Stimulated activated CD4-positive, alpha-beta T cell treated with anti-CD3 and anti-CD28 coated beads, TNF-alpha, amount 100 ng/mL, for 24 hours (primary cell): ENCODE results near the gene PPEF1.
"Not testable (repeated sequence)": the region's sequence is repeated elsewhere in the genome, so short reads cannot be mapped to it uniquely, and the experiment has no call there.

Experiments
- DNase-seq, 3 experiments: peaks; one replicate each; pipeline ENCODE4 v3.0.0-alpha.2; 2020; ENCODE audit warnings: low read depth in 3 of 3

The PPEF1 gene

DNA sequence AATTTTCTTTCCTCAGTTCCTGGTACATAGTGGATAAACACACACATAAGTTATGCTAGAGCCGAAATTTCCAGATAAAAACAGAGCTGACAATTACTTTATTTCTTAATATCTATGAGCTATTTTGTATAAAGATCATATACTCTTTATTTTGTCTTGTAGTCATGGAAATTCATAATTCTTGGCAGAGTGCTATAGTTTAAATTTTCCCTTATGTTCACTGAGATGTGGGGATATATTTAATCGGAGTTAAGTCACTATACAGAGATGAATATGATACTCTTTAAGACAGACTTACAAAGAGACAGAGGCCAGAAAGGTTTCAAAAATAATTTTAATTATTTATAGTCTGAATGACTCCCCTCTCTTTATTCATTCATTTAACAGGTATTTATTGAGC, 89.7 kb downstream of the PPEF1 start:
- no peak for DNase-seq

DNA sequence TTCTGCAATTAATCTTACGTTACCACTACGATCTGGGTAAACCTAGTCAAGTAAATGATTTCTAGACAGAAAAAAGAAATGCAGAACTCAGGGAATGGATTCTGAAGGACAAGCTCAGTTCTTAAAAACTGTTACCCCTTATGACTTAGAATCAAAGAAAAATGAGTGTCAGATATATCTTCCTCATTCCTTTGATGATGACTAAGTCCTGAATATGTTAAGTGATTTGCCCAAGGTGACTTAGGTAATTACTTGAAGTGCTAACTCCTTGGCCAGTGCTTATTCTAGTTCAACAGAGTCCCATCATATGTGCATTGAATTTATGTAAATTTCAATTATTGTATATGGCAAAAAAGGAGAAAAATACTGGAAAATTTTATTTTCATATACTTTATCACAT, 92.5 kb downstream of the PPEF1 start:
- no peak for DNase-seq

DNA sequence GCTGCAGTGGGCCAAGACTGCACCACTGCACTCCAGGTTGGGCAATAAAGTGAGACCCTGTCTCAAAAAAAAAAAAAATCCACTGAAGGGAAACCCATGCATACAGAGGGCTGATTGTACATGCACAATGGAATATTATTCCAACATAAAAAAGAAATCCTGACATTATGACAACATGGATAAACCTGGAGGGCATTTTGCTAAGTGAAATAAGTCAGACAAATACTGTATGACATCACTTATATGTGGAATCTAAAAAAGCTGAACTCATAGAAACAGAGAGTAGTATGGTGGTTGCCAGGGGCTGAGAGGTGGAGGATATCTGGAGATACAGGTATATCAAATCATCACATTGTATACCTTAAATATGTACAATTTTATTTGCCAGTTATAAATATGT, 102.2 kb downstream of the PPEF1 start:
- DNase-seq = no peak

DNA sequence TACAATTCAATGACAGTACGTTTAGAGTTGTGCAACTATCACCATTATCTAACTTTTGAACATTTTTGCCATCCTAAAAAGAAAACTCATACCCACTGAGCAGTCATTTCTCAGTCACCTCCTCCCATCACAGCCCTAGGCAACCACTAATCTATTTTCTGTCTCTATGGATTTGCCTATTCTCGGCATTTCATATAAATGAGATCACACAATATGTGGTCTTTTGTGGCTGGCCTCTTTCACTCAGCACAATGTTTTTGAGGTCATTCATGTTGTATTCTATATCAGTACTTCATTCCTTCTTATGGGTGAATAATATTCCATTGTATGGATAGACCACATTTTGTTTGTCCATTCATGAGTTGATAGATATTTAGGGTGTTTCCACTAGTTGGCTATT, 103.0 kb downstream of the PPEF1 start:
- no peak for DNase-seq

DNA sequence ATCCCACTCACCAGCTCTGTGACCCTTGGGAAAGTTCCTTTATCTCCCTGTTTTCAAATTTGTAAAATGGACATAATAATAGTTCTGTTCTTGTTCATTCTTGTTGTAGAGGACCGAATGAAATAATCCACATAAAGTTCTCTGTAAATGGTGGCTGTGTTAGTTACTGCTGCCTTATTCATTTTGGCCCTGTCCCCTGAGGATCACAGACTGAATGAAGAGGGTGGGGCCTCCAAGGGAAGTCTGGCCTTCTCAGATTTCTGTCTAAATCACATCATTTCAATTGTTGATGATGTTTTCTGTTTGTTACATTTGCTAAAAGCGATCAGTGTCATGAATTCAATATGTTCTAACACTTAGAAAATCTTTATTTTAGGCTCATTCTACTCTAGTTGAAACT, 117.9 kb downstream of the PPEF1 start:
- no peak for DNase-seq

DNA sequence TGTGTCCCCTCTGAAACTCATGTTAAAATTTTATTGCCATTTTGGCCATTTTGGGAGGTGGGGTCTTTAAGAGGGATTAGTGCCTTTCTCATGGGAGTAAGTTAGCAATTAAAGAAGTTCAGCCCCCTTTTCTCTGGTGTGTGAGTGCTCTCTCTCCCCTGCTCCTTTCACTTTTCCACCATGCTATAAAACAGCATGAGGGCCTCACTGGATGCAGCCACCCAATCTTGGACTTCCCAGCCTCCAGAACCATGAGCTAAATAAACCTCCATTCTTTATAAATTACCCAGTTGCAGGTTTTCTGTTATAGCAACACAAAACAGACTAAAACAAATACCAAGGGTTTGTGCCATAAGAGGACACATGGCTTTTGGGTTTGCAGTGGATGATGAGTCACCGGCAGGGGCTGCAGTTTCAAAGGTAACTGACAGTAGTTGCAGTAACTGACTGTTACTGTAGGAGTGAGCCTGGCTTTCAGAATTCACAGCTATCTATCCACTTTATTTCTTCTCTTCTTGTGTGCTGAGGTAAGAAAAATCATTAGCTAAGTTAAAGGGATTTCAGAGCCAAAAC, 121.5 kb downstream of the PPEF1 start:
- no peak for DNase-seq

DNA sequence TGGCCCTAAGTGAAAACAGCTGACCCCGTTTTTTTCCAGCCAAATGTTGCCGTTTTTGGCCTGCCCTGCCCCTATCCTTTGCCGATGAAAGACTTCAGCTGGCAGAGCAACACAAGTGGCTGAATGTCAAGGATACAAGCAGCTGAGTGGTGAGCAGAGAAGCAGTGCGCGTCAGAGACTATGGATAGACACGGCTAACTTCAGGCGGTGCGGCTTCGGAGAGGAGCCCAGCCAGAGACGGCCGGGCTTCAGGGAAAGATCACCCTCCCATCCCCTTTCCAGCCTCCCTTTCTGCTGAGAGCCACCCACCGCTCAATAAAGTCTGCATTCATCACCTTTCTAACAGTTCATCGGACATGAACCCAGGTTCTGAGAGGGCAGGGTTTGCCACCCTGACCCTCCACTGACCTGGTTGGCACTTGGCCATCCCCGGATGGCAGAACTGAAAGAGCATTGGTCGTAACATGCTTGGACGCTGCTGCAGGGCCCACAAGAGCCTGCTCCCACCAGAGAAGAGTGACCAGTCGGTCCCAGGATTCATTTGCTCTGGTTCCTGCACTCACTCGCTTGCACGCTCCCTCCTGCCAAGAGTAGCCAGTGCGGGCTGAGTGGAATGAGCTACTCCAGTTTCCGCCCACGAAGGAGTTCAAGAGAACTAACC, 125.8 kb downstream of the PPEF1 start:
- DNase-seq = no peak

DNA sequence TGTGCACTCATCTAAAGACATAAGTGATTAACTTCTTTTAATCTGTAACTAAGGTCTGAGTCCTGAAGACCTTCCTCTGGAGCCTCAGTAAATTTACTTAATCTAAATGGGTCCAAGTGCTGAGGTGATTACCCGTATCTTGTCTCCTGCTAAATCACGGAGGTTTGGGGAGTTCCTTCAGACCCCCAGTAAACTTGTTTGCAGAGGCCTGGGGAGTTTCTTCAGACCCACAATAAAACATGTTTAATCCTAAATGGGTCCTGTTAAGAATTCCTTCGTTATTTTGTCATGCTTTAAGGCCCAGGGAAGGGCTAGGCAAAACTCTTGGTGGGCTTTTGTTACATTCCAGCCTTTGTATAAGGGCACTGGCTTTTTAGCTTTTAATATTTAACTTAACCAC, 140.5 kb downstream of the PPEF1 start:
- not testable (repeated sequence) for DNase-seq

DNA sequence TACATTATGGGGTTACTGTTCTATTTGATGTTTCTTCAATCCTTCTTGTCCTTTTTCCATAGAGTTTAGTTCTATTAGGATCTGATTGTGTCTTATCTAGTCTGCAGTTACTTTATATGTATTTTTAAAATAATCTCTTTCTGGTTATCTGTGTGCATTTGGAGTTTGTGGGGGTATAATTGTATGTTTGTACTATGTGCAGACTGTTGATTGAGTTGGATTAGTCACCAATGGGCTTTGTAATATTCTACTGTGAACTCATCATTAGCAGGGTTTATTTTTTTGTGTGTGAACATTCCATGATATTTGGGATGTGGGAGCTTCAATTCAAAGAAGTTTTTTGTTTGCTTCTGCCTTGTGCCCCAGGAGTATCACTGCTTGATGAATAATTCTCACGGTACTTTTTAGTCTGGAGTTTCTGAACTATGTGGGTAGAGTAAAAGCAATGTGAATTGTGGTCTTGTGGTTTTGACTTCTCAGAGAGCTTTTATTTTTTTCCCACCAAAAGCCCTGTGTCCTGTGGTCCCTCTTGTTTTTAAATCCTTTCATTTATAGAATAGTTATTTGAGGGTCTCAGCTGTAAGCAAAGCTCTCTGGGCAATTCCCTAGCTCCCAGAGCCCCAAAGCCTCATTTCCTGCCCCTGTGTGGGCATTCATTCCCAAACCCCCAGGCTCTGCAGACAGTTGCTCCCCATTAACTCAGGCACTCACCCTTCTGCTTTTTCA, 148.6 kb downstream of the PPEF1 start:
- DNase-seq = no peak

DNA sequence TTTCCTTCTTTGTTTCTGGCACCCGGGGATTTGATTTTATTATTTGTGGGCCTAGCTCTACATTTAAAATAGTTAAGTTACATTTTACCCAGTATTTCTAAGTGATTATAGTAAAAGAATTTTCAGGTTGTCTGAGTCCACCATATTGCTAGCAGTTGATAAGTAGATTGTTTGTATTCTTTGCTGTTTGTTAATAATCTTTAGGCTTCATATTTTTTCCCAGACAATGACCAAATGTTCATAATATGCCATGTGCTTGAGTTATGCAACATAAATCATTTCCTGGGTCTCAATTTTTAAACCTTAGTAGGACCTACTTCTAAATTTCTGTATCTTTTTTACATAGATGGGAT, 149.2 kb downstream of the PPEF1 start:
- no peak for DNase-seq

DNA sequence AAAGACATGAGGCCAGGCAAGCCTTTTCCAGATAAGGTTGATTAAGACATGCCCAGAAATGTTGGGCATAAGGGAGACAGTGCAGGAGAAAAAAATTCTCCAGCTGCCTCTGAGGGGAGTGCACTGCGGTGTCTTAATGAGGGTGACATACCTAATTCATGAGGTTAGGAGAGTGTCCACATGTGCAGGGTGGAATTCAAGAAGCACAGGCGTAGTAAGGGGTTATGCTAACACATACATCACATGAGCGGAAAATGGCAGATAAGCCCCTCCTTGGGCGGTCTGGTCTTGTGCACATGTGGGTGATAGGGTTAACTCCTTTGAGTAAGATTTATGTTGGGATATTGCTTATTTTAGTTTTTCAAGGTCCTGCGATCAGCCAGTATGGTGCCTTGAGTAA, 154.1 kb downstream of the PPEF1 start:
- no peak for DNase-seq

DNA sequence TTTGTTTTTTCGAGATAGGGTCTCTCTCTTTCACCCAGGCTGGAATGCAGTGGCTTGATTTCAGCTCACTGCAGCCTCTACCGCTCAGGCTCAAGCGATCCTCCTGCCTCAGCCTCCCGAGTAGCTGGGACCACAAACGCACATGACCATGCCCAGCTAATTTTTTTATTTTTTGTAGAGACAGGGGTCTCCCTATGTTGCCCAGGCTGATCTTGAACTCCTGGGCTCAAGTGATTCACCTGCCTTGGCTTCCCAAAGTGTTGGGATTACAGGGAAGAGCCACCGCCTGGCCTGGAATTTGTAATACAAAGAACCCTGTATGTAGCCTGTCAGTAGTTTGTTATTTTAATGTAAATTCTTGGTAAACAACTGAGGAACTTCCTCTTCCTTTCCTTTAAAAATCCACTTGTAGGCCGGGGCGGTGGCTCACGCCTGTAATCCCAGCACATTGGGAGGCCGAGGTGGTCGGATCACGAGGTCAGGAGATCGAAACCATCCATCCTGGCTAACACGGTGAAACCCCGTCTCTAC, 157.0 kb downstream of the PPEF1 start:
- DNase-seq = no peak

DNA sequence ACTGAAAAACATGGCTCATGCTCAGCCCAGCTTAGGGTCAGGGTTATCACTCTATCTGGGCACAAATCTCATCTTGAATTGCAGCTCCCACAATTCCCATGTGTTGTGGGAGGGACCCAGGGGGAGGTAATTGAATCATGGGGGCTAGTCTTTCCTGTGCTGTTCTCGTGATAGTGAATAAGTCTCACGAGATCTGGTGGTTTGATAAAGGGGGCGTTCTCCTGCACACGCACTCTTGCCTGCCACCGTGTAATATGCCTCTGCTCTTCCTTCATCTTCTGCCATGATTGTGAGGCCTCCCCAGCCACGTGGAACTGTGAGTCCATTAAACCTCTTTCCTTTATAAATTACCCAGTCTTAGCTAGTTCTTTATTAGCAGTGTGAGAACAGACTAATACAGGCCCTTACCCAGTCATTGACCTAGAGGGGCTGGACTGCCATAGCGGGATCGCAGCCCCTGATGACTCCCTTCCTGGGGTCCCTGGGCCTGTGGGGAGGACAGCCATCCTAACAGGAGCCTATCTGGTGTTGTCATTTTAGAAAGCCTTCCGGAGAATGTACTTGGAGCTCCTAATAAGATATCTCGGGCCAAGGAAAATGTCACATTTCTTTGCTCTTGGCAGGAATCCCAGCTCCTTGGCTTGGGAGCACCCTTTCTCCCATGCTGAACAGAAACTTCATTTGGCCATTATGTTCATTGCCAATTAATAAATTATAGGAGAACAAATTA, 163.9 kb downstream of the PPEF1 start:
- no peak for DNase-seq

DNA sequence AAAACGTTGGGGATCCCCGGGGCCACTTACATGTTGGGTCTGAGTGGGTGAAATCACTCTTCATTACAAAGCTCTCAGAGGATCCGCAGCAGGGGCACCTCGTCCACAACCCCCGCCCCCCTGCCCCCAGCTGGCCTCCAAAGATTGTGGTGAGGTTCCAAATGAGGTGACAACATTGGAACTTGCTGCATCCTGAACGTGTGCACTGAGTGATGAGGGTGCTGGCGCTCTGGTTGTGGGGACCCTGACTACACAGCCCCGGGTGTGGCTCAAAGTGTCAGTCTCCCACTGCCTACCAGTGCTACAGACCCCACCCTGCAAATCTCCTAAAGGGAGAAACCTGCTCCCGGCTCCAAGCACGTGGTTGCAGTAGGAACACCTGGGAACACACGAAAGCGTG, 164.5 kb downstream of the PPEF1 start:
- DNase-seq = no peak

DNA sequence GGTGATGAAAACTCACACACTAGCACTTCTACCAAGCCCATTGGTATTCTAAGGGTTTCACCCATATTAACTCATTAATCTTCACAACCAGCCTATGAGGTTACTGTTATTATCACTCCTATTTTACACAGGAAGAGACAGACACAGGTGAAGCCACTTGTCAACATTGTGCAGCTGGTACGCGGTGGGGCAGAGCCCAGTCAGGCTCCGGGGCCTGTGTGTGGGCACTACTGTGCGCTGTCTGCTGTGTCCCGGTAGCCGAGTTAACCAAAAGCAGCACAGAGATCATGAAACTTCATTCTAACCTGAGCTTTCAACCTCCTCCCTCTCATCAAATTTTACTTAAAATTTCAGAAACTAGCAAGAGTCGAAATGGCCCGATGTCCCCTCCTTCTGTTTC, 165.2 kb downstream of the PPEF1 start:
- DNase-seq = no peak

DNA sequence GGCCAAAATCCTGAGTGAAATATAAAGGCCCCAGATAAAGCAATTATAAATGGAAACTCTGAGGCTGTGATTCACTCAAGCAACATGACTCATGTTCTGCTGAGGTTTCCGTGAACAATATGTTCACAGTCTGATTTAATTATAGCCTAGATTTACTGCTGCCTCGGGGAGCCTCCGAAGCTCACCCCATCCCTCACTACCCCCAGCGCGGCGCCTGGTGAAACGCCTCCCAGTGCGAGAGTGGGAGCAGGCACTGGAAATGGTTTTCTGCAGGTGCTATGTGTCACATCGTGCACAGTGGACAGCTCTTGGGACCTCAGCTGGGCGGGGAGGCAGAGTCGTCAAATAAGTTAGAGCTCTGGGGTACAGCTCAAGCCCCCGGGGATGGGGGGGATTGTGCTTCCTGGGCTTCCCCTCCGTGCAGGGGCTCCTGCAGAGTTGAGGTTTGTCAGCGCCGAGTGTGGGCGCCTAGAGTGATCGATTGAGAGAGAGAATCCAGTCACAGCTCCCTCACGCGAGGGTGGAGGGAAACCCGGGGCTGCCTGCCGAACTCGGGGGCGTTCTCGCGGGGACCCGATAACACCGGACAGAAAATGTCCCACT, 165.8 kb downstream of the PPEF1 start:
- DNase-seq = peak in 1 of 3 experiments; percentile 22

DNA sequence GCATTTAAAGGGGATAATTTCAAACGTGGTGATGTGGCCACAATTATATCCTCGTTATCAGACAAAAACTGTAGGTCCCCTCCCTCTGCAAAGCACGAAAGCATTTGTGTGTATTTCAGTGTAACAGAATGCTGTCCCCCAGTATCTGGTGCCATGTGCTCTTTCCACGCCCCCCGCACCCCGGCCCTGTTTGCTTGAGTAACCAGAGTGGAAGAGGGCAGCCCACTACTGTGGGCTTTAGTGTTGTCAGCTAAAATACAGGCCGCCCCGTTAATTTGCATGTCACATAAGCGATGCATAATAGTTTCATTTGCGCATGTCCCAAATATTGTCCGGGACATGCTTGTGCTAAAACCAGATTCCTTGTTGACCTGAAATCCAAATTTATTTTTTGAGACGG, 166.4 kb downstream of the PPEF1 start:
- DNase-seq = no peak

DNA sequence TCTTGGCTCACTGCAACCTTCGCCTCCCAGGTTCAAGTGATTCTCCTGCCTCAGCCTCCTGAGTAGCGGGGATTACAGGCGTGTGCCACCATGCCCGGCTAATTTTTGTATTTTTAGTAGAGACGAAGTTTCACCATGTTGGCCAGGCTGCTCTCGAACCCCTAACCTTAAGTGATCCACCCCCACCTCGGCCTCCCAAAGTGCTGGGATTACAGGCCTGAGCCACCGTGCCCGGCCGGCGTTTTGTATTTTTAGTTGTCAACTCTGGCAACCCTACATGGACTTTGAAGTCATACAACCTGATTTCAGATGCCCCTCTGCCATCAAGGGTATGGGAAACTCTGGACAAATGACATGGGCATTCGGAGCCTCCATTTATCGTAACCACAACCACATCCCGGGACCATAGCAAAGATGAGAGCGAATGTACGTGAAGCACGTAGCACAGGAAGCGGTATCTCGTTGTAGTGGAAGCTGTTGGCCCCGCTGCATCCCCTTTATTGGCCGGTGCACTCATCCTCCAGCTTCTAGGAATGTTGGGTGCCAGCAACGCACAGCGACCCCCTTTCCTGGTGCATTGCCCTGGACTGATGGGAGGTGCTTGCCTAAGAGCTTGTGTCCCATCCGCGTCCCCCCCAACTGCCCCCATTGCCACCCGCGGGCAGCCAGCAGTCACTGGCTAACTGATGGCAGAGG, 167.3 kb downstream of the PPEF1 start:
- DNase-seq = no peak

DNA sequence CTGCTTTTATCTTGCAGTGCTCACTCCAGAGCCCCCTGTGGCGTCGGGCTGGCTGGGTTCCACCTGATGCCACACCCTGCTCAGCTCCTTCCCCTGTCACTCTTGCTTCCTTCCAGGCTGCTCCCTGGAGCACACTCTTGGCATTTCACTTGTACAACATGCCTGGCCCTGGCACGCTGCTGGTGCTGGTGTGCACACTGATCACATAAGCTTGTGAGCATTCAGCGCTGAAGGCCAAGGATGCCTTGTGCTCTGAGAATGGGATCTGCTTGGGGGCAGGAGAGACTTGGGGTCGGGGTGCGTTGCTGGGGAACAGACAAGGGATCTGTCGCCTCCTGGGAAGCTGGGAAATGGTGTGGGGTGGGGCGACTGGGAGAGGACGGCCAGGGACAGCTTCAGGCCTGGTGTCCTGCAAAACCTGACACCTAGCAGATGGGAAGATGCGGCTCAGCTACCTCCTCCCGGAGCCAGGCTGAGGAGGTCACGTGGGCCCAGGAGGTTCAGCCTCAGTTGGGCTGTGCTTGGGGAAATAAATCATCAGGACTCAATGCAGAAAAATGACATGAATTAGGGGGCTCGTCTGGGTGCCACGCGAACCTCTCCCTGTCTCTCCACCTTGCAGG, 167.9 kb downstream of the PPEF1 start:
- DNase-seq = no peak

DNA sequence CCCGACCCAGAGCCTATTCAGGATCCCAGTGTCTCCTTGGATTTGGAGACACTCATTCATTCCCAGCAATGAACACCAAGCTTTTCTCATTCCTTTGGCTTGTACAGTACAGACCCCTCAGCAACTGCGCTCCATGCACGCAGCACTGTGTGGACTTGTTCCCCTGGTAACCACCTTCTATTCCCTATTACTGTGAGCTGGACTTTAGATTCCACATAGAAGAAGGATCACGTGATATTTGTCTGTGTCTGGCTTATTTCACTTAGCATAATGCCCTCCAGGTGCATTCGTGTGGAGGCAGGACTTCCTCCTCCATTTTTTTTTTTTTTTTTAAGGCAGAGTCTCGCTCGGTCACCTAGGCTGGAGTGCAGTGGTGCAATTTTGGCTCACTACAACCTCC, 170.0 kb downstream of the PPEF1 start:
- no peak for DNase-seq
